MM.1S (cell line): ENCODE measurements around the gene C21orf58.
A peak's percentile ranks its signal among the peaks of the same experiment; 100 is the strongest.

ENCODE experiments used
- DNase-seq: peaks from one replicate; pipeline ENCODE4 v3.0.0-alpha.2; 2015
- H2AFZ ChIP-seq: fragments of 300-600 bp; sonication (generic); 2 replicates; pipeline ENCODE4 v1.6.0; 2016; ENCODE audit warnings: antibody characterized with exemption, low read length
- H3F3A ChIP-seq: fragments of 300-600 bp; sonication (generic); 2 replicates; pipeline ENCODE4 v1.6.1; 2016; ENCODE audit warnings: mild to moderate bottlenecking, antibody characterized with exemption, low read length, moderate library complexity, mixed read lengths; ENCODE audit not compliant: insufficient read depth
- H3K27ac ChIP-seq: fragments of 300-600 bp; sonication (generic); 2 replicates; pipeline ENCODE4 v1.5.1; 2016; ENCODE audit warnings: mild to moderate bottlenecking, low read length
- H3K27me3 ChIP-seq: fragments of 300-600 bp; sonication (generic); replicated peaks from 2 replicates; pipeline ENCODE4 v1.6.0; 2016; ENCODE audit warnings: low read length; ENCODE audit not compliant: insufficient read depth
- H3K36me3 ChIP-seq: fragments of 300-600 bp; sonication (generic); replicated peaks from 2 replicates; pipeline ENCODE4 v1.6.1; 2016; ENCODE audit warnings: mild to moderate bottlenecking, low read length, mixed read lengths; ENCODE audit not compliant: insufficient read depth
- H3K4me1 ChIP-seq: fragments of 300-600 bp; sonication (generic); 2 replicates; pipeline ENCODE4 v1.6.1; 2016; ENCODE audit warnings: low read length, mixed read lengths
- H3K4me2 ChIP-seq: fragments of 300-600 bp; sonication (generic); 2 replicates; pipeline ENCODE4 v1.6.0; 2016; ENCODE audit warnings: low read depth, low read length
- H3K4me3 ChIP-seq: fragments of 300-600 bp; sonication (generic); 2 replicates; pipeline ENCODE4 v1.5.1; 2016; ENCODE audit warnings: low read length, mixed read lengths
- H3K79me2 ChIP-seq: fragments of 300-600 bp; sonication (generic); 2 replicates; pipeline ENCODE4 v1.6.1; 2016; ENCODE audit warnings: mixed run types, low read length, mixed read lengths
- H3K9ac ChIP-seq: fragments of 300-600 bp; sonication (generic); 2 replicates; pipeline ENCODE4 v1.6.1; 2016; ENCODE audit warnings: low read length, mixed read lengths
- H3K9me2 ChIP-seq: fragments of 300-600 bp; sonication (generic); replicated peaks from 2 replicates; pipeline ENCODE4 v1.6.1; 2016; ENCODE audit warnings: mild to moderate bottlenecking, low read length, mixed read lengths; ENCODE audit not compliant: insufficient read depth
- H3K9me3 ChIP-seq: fragments of 300-600 bp; sonication (generic); replicated peaks from 2 replicates; pipeline ENCODE4 v1.6.1; 2016; ENCODE audit warnings: mild to moderate bottlenecking, low read length, mixed read lengths; ENCODE audit not compliant: insufficient read depth
- H4K20me1 ChIP-seq: fragments of 300-600 bp; sonication (generic); 2 replicates; pipeline ENCODE4 v1.6.1; 2016; ENCODE audit warnings: mild to moderate bottlenecking, low read length, moderate library complexity, mixed read lengths; ENCODE audit not compliant: insufficient read depth
- CTCF ChIP-seq: fragments of 300-600 bp; sonication (generic); IDR thresholded peaks from 2 replicates; pipeline ENCODE4 v1.5.1; 2016; ENCODE audit warnings: antibody characterized with exemption, low read length, mixed read lengths
- EZH2 ChIP-seq: fragments of 300-600 bp; sonication (generic); optimal IDR thresholded peaks from 2 replicates; pipeline ENCODE3; 2017; ENCODE audit warnings: low read depth, mild to moderate bottlenecking, antibody characterized with exemption, low read length, mixed read lengths
- EZH2phosphoT487 ChIP-seq: fragments of 300-600 bp; sonication (generic); IDR thresholded peaks from 2 replicates; pipeline ENCODE4 v1.6.1; 2018; ENCODE audit warnings: antibody characterized with exemption, low read length

Gene C21orf58

GRCh38 chr21:46354518-46354917 lies 30.8 kb upstream of the C21orf58 start:
- Histone ChIP-seq H3K27ac (no peak overlapping the region), H3K4me3 (no peak overlapping the region), H3K9ac (no peak overlapping the region), H3K9me2 (no peaks in the 10 kb centered on the region), H3K4me1 (peaks cover 34% of the 10 kb centered on the region), H3K9me3 (no peaks in the 10 kb centered on the region), H2AFZ (no peak overlapping the region), H3K27me3 (no peaks in the 10 kb centered on the region), H3F3A (peaks cover 31% of the 10 kb centered on the region), H3K36me3 (peaks cover 18% of the 10 kb centered on the region), H4K20me1 (no peaks in the 10 kb centered on the region), H3K4me2 (no peak overlapping the region), H3K79me2 (peaks cover 7% of the 10 kb centered on the region)
- no peak for TF ChIP-seq CTCF
- DNase-seq, result peak; percentile 4

GRCh38 chr21:46354046-46354445 lies 30.4 kb upstream of the C21orf58 start:
- no peak overlapping the region for H3K9ac ChIP-seq
- H3K4me2 ChIP-seq, result no peak overlapping the region
- no peaks in the 10 kb centered on the region for H3K9me3 ChIP-seq
- H2AFZ ChIP-seq, result no peak overlapping the region
- peaks cover 7% of the 10 kb centered on the region for H3K79me2 ChIP-seq
- peaks cover 34% of the 10 kb centered on the region for H3K4me1 ChIP-seq
- H3K27ac ChIP-seq, result no peak overlapping the region
- no peaks in the 10 kb centered on the region for H4K20me1 ChIP-seq
- H3K9me2 ChIP-seq, result no peaks in the 10 kb centered on the region
- TF ChIP-seq CTCF (no peak), EZH2 (no peak), EZH2phosphoT487 (no peak)
- no peaks in the 10 kb centered on the region for H3K27me3 ChIP-seq
- peak; percentile 5 for DNase-seq
- H3K4me3 ChIP-seq, result no peak overlapping the region
- H3K36me3 ChIP-seq, result peaks cover 18% of the 10 kb centered on the region
- peaks cover 31% of the 10 kb centered on the region for H3F3A ChIP-seq

GRCh38 chr21:46352913-46353312 lies 29.2 kb upstream of the C21orf58 start:
- H3K36me3 ChIP-seq, result peaks cover 18% of the 10 kb centered on the region
- H3K27me3 ChIP-seq, result no peaks in the 10 kb centered on the region
- no peak overlapping the region for H2AFZ ChIP-seq
- H3K4me3 ChIP-seq, result no peak overlapping the region
- H4K20me1 ChIP-seq, result no peaks in the 10 kb centered on the region
- no peak overlapping the region for H3K27ac ChIP-seq
- peaks cover 29% of the 10 kb centered on the region for H3K4me1 ChIP-seq
- H3K4me2 ChIP-seq, result no peak overlapping the region
- no peak overlapping the region for H3K9ac ChIP-seq
- H3K9me2 ChIP-seq, result no peaks in the 10 kb centered on the region
- no peak for DNase-seq
- no peaks in the 10 kb centered on the region for H3K9me3 ChIP-seq
- TF ChIP-seq EZH2phosphoT487 (no peak), CTCF (no peak), EZH2 (no peak)
- H3K79me2 ChIP-seq, result peaks cover 2% of the 10 kb centered on the region
- peaks cover 26% of the 10 kb centered on the region for H3F3A ChIP-seq
